GM12878 (cell line): ENCODE results near the gene ITCH. TPM values are rescaled to one million over a fixed set of nuclear protein-coding genes. Genes with fewer than 3 reads are reported as not detected.

ENCODE experiments used
- ATAC-seq: fragments of 200-7000 bp; cut with Tn5 transposase; 3 replicates; pipeline ENCODE4 v1.9.1; 2020; ENCODE audit warnings: mild to moderate bottlenecking, moderate library complexity
- BruUV-seq: library from RNA; stranded (reverse); fragments of 400-500 nt; replicated peaks from 2 replicates; lab custom pipeline; 2021; lab: Mats Ljungman, UMichigan
- CTCF ChIA-PET: fragments of 300-600 bp; sonication (Branson Sonifier 250); formaldehyde crosslinking; extraction: SDS; loops from one replicate; lab custom pipeline; 2021; ENCODE audit warnings: inconsistent platforms; lab: Yijun Ruan, JAX
- POLR2A ChIA-PET: fragments of 350-600 bp; formaldehyde crosslinking; extraction: SDS; loops from one replicate; lab custom pipeline; 2021; ENCODE audit warnings: inconsistent platforms; lab: Charles Lee
- RAD21 ChIA-PET: fragments of 300-600 bp; sonication (Branson Sonifier 250); formaldehyde crosslinking; loops from one replicate; lab custom pipeline; 2023; ENCODE audit warnings: antibody characterized with exemption; ENCODE audit not compliant: unreplicated experiment; lab: Charles Lee
- SMC1A ChIA-PET: fragments of 300-600 bp; sonication (Branson Sonifier 250); formaldehyde crosslinking; loops from one replicate; lab custom pipeline; 2023; ENCODE audit not compliant: unreplicated experiment, uncharacterized antibody; lab: Charles Lee
- DNase-seq: peaks from one replicate; pipeline ENCODE4 v3.0.0-alpha.2; 2011; ENCODE audit warnings: low read depth, low spot score
- FAIRE-seq: peaks from 3 replicates; lab custom pipeline; 2011; peaks lifted over from hg19 to GRCh38; lab: Jason Lieb, UNC
- H2AFZ ChIP-seq: 2 replicates; pipeline ENCODE4 v1.6.0; 2011; ENCODE audit warnings: low read depth, low read length, control low read depth; ENCODE audit not compliant: control insufficient read depth
- H3K27ac ChIP-seq: 2 replicates; pipeline ENCODE4 v1.5.1; 2011; ENCODE audit warnings: control low read depth; ENCODE audit not compliant: control insufficient read depth, insufficient read depth
- H3K27me3 ChIP-seq, 2 experiments: replicated peaks in 1 of 2; 2 replicates each; pipeline versions ENCODE4 v1.6.0 to v1.6.1; 2011; ENCODE audit warnings: low read length in 1 of 2; ENCODE audit not compliant: control insufficient read depth in 2 of 2, insufficient read depth in 2 of 2
- H3K36me3 ChIP-seq, 2 experiments: 2 replicates each; pipeline ENCODE4 v1.5.1; 2011; ENCODE audit warnings: low read length in 1 of 2; ENCODE audit not compliant: control insufficient read depth in 2 of 2, insufficient read depth in 2 of 2
- H3K4me1 ChIP-seq: 2 replicates; pipeline ENCODE4 v1.6.1; 2011; ENCODE audit warnings: mild to moderate bottlenecking, low read length, moderate library complexity, mixed read lengths; ENCODE audit not compliant: control insufficient read depth, insufficient read depth
- H3K4me2 ChIP-seq: 2 replicates; pipeline ENCODE4 v1.6.0; 2011; ENCODE audit warnings: control low read depth; ENCODE audit not compliant: control insufficient read depth, insufficient read depth
- H3K4me3 ChIP-seq: fragments of 200-600 bp; sonication (generic); 2 replicates; pipeline ENCODE4 v1.5.1; 2016
- H3K79me2 ChIP-seq: 2 replicates; pipeline ENCODE4 v1.6.0; 2011; ENCODE audit warnings: low read length; ENCODE audit not compliant: control insufficient read depth, insufficient read depth
- H3K9ac ChIP-seq: 2 replicates; pipeline ENCODE4 v1.8.0; 2011; ENCODE audit warnings: low read length, control low read depth, mixed read lengths; ENCODE audit not compliant: control insufficient read depth, insufficient read depth
- H3K9me3 ChIP-seq: replicated peaks from 3 replicates; pipeline ENCODE4 v1.5.1; 2011; ENCODE audit warnings: mild to moderate bottlenecking, low read length; ENCODE audit not compliant: control insufficient read depth, insufficient read depth
- H4K20me1 ChIP-seq: 2 replicates; pipeline ENCODE4 v1.6.0; 2011; ENCODE audit not compliant: control insufficient read depth, insufficient read depth
- HDAC2 ChIP-seq: fragments of 200-600 bp; sonication (generic); IDR thresholded peaks from 2 replicates; pipeline ENCODE4 v1.6.1; 2017
- TCF12 ChIP-seq: IDR thresholded peaks from 2 replicates; pipeline ENCODE4 v1.6.1; 2011; ENCODE audit warnings: low read depth, mild to moderate bottlenecking, low read length
- ZNF274 ChIP-seq: IDR thresholded peaks from one replicate; pipeline ENCODE4 v1.8.0; 2011; ENCODE audit not compliant: insufficient read length, insufficient read depth
- WGBS: methylation state at CpG from one replicate; pipeline ENCODE4 v1.1.6; 2016; ENCODE audit warnings: low lambda C conversion rate; ENCODE audit not compliant: insufficient replicate concordance, insufficient coverage; ENCODE audit errors: missing lambda C conversion rate; 5-methylcytosine and 5-hydroxymethylcytosine counted together
- in situ Hi-C: fragments of 300-500 bp; cut with MboI; formaldehyde crosslinking; loops from 9 replicates; pipeline ENCODE4 v1.14.3; 2018; ENCODE audit warnings: mixed read lengths
- intact Hi-C: fragments of 100-400 bp; cut with micrococcal nuclease; formaldehyde crosslinking; loops from one replicate; pipeline ENCODE4 v1.14.2; 2022; ENCODE audit not compliant: unreplicated experiment
- polyA plus RNA-seq, 11 experiments: library from polyadenylated mRNA; depleted of rRNA in 4 of 11; unstranded in 6 of 11; stranded (reverse) in 5 of 11; fragments of >200 nt; fragmentation: Nextera tagmentation in 4 of 11; fragmentation: Illumina TruSeq in 1 of 11; extraction: Ambion mirVana in 4 of 11; extraction: Trizol in 1 of 11; gene quantifications; 1 replicate in 1 of 11; 2 replicates in 10 of 11; pipeline versions ENCODE4 v1.2.1 to v1.2.3, GENCODE V29; 2011 to 2016; ENCODE audit warnings: inconsistent platforms in 2 of 11, missing spikeins in 2 of 11, low read depth in 1 of 11
- total RNA-seq, 4 experiments: library from RNA; depleted of rRNA in 3 of 4; stranded (reverse); fragments of >200 nt in 3 of 4; fragmentation: Illumina TruSeq in 1 of 4; extraction: Trizol in 1 of 4; gene quantifications; 2 replicates each; pipeline versions ENCODE4 v1.2.1 to v1.2.3, GENCODE V29; 2013 to 2021
- TF ChIP-seq, protein P1 (sequence below): fragments of 450-650 bp; formaldehyde crosslinking; IDR thresholded peaks from 2 replicates; pipeline ENCODE4 v1.5.0; 2022; ENCODE audit warnings: mild to moderate bottlenecking, missing genetic modification characterization

The ITCH gene
- total and polyA plus RNA-seq, 10 of the 15 experiments (the other 5 are each of a cell fraction or from before 2014, with no cell fraction given): 7.5 to 46.1 (median 21.5) TPM

DNA sequence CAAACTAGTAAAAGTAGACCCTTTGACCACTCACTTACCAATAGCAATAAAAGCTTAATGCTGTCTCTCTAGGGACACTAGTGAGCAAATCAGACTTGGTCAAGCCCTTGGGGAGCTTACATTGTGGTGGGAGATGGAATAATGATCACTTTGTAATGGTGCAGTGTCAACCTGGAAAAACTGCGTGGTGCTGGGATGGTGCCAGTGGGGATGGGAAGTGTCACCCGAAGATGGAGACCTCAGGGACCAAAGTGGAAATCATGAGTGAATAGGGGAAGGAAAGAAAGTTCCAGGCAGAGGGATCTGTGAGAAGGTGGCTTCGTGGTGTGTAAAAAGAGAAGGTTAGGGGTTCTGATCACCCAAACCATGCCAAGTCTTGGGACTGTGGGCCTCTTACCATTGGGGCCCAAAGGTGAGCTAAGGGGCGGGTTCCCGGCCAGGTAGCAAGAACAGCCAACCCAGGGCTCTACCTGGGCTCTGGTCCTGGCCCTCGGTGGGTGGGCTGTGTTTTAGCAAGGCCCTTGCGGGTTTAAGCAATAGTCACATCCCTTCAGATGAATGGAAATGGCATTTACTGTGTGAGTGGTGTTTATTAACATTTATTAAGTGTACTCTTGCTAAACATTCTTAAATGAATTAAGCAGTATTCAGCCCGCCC, 168.7 kb downstream of the ITCH start:
- no peaks in the 10 kb centered on the region for H4K20me1 ChIP-seq
- CTCF ChIA-PET: interaction anchor here (1.2 to 3.3 kb wide), 3 partner anchors 219 to 238 kb away, joined by 3 to 15 read pairs (median 13); no protein-coding TSS in a partner anchor

More for the DNA sequence above, 168.7 kb downstream of the ITCH start:
- ChIA-PET POLR2A (no interaction called here), SMC1A (interaction anchor here (0.5 to 2.3 kb wide), 3 partner anchors 9 to 165 kb away, joined by 3 to 6 read pairs (median 4); no protein-coding TSS in a partner anchor), RAD21 (interaction anchor here (0.6 to 2.6 kb wide), 4 partner anchors 176 to 1080 kb away, joined by 4 to 9 read pairs (median 4); no protein-coding TSS in a partner anchor)
- no peak for DNase-seq
- no peak overlapping the region for H3K9ac ChIP-seq
- in situ Hi-C loops (no loop called here), intact Hi-C loops (no loop called here)
- no peaks in the 10 kb centered on the region for H3K27me3 ChIP-seq
- H3K27ac ChIP-seq: no peak overlapping the region
- H3K4me1 ChIP-seq: no peaks in the 10 kb centered on the region
- FAIRE-seq: no peak
- H2AFZ ChIP-seq: no peak overlapping the region
- H3K79me2 ChIP-seq: no peaks in the 10 kb centered on the region; the same call in 1 of the 2 replicates
- no peak overlapping the region for H3K4me3 ChIP-seq
- peaks cover 22 to 34% of the 10 kb centered on the region in 2 experiments for H3K36me3 ChIP-seq
- H3K4me2 ChIP-seq: no peak overlapping the region
- no TSS peak for BruUV-seq
- WGBS: 91% methylated on average over 8 of the region's 8 CpGs
- ATAC-seq: no peak
- TF ChIP-seq HDAC2 (no peak), ZNF274 (no peak), TCF12 (no peak)
- TF ChIP-seq, protein P1, sequence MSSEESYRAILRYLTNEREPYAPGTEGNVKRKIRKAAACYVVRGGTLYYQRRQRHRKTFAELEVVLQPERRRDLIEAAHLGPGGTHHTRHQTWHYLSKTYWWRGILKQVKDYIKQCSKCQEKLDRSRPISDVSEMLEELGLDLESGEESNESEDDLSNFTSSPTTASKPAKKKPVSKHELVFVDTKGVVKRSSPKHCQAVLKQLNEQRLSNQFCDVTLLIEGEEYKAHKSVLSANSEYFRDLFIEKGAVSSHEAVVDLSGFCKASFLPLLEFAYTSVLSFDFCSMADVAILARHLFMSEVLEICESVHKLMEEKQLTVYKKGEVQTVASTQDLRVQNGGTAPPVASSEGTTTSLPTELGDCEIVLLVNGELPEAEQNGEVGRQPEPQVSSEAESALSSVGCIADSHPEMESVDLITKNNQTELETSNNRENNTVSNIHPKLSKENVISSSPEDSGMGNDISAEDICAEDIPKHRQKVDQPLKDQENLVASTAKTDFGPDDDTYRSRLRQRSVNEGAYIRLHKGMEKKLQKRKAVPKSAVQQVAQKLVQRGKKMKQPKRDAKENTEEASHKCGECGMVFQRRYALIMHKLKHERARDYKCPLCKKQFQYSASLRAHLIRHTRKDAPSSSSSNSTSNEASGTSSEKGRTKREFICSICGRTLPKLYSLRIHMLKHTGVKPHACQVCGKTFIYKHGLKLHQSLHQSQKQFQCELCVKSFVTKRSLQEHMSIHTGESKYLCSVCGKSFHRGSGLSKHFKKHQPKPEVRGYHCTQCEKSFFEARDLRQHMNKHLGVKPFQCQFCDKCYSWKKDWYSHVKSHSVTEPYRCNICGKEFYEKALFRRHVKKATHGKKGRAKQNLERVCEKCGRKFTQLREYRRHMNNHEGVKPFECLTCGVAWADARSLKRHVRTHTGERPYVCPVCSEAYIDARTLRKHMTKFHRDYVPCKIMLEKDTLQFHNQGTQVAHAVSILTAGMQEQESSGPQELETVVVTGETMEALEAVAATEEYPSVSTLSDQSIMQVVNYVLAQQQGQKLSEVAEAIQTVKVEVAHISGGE (CRISPR knock-in tag): no peak
- no peaks in the 10 kb centered on the region for H3K9me3 ChIP-seq
